NCI-H2171 treated with DMSO at 0.1 percent for 48 hours (cell line): ENCODE measurements around the gene C10orf71.

ENCODE experiments used
- DNase-seq: peaks from one replicate; lab custom pipeline; 2025; lab: John Stamatoyannopoulos, UW

Gene C10orf71

GRCh38 chr10:49361178-49361554 lies 62.2 kb downstream of the C10orf71 start:
- no peak for DNase-seq

- DNase-seq = no peak
Measured at GRCh38 chr10:49361735-49362568, 63.0 kb downstream of the C10orf71 start.

GRCh38 chr10:49362596-49363260 lies 63.8 kb downstream of the C10orf71 start:
- DNase-seq = no peak

- no peak for DNase-seq
Measured at GRCh38 chr10:49363309-49364031, 64.5 kb downstream of the C10orf71 start.

GRCh38 chr10:49364051-49364450 lies 65.1 kb downstream of the C10orf71 start:
- DNase-seq = no peak

GRCh38 chr10:49364747-49365146 lies 65.8 kb downstream of the C10orf71 start:
- DNase-seq = no peak

GRCh38 chr10:49365275-49365674 lies 66.3 kb downstream of the C10orf71 start:
- DNase-seq = no peak

GRCh38 chr10:49365675-49366415 lies 66.9 kb downstream of the C10orf71 start:
- no peak for DNase-seq

- DNase-seq = no peak
Measured at GRCh38 chr10:49366460-49366859, 67.5 kb downstream of the C10orf71 start.

GRCh38 chr10:49367600-49367999 lies 68.6 kb downstream of the C10orf71 start:
- DNase-seq = no peak

- DNase-seq = no peak
Measured at GRCh38 chr10:49368256-49368655, 69.3 kb downstream of the C10orf71 start.

- DNase-seq = no peak
Measured at GRCh38 chr10:49369216-49370162, 70.5 kb downstream of the C10orf71 start.

GRCh38 chr10:49370326-49371100 lies 71.5 kb downstream of the C10orf71 start:
- no peak for DNase-seq

- no peak for DNase-seq
Measured at GRCh38 chr10:49371967-49372366, 73.0 kb downstream of the C10orf71 start.

GRCh38 chr10:49373361-49373760 lies 74.4 kb downstream of the C10orf71 start:
- no peak for DNase-seq

- DNase-seq = no peak
Measured at GRCh38 chr10:49374740-49375139, 75.8 kb downstream of the C10orf71 start.

GRCh38 chr10:49375611-49376010 lies 76.6 kb downstream of the C10orf71 start:
- DNase-seq = no peak
